Measurements from ENCODE around the gene APMAP. TPM values are rescaled to one million over a fixed set of nuclear protein-coding genes. Genes with fewer than 3 reads are reported as not detected.

Gene APMAP
- total and polyA plus RNA-seq, 2 of the 13 experiments (the other 11 are each of a cell fraction or from before 2014, with no cell fraction given), result 168 to 214 TPM

GRCh38 chr20:24987244-24987643 lies 5.3 kb downstream of the APMAP start:
- no TSS peak for BruUV-seq (replicated peaks)
- peaks cover 4 to 18% of the 10 kb centered on the region in 2 experiments; a peak in 4 of 5 replicates for H3K36me3 ChIP-seq (replicated peaks in 1 of 2; ENCODE audit: control insufficient read depth in 1 of 2, insufficient read depth in 2 of 2, low read length in 2 of 2)
- ATAC-seq (peak; percentile 33), FAIRE-seq (peak; percentile 56), DNase-seq (ENCODE audit: low spot score) (peak; percentile 83)
- no peak overlapping the region for H2AFZ ChIP-seq (ENCODE audit: low read length)
- intact Hi-C loops (cut with micrococcal nuclease; ENCODE audit: unreplicated experiment), result no loop called here
- peaks cover 77% of the 10 kb centered on the region for H3K79me2 ChIP-seq (ENCODE audit: insufficient read depth, low read length)
- H3K4me3 ChIP-seq (replicated peaks in 1 of 3; ENCODE audit: insufficient read depth in 1 of 3, low read depth in 2 of 3, low read length in 3 of 3), result no peak overlapping the region; a peak in 1 of 6 replicates
- ChIA-PET POLR2A (no interaction called here), CTCF (ENCODE audit: low intra/inter-chr PET ratio, low total read pairs) (no interaction called here)
- H3K4me1 ChIP-seq (ENCODE audit: insufficient read depth, low read length), result peaks cover 85% of the 10 kb centered on the region
- H4K20me1 ChIP-seq (ENCODE audit: insufficient read depth, low read length), result peaks cover 4% of the 10 kb centered on the region; the same call in 1 of the 2 replicates
- WGBS (ENCODE audit: low lambda C conversion rate), result 40% methylated on average over 2 of the region's 2 CpGs
- H3K27me3 ChIP-seq (ENCODE audit: control insufficient read depth in 1 of 2, insufficient read depth in 2 of 2, low read length in 2 of 2), result no peaks in the 10 kb centered on the region; a peak in 1 of 5 replicates
- H3K9ac ChIP-seq (ENCODE audit: insufficient read depth, low read depth, low read length), result no peak overlapping the region
- peak overlapping the region; percentile 26 for H3K4me2 ChIP-seq (ENCODE audit: low read depth, low read length)
- no peaks in the 10 kb centered on the region for H3K9me3 ChIP-seq (ENCODE audit: low read length)
- in situ Hi-C loops (cut with HindIII; ENCODE audit: extremely low pct_ligation_motif_present, low pct_unique_long_range_greater_than_20kb), result no loop called here
- peak overlapping the region; percentile 50 for H3K27ac ChIP-seq (ENCODE audit: extremely low read length, insufficient read depth, low read length)
- TF ChIP-seq KDM4B (CRISPR knock-in tag; IDR thresholded peaks at IDR 0.05), result no peak
- TF ChIP-seq ZBTB43 (CRISPR knock-in tag; conservative IDR thresholded peaks at IDR 0.05), result 0 out of 2 replicates have a peak, but pooled peaks have one; percentile 33
- TF ChIP-seq ZBTB38 (CRISPR knock-in tag; IDR thresholded peaks at IDR 0.05), result no peak
- TF ChIP-seq NCOA1 (CRISPR knock-in tag; IDR thresholded peaks at IDR 0.05), result no peak
- TF ChIP-seq ZNF362 (CRISPR knock-in tag; IDR thresholded peaks at IDR 0.05; ENCODE audit: borderline replicate concordance), result peak; percentile 72; the same call in 1 of the 2 replicates
- TF ChIP-seq TAF1 (CRISPR knock-in tag; IDR thresholded peaks at IDR 0.05), result no peak
- peak; percentile 46; the same call in 1 of the 2 replicates for TF ChIP-seq SMC3 (IDR thresholded peaks at IDR 0.05; ENCODE audit: low read length)
- TF ChIP-seq ISL2 (CRISPR knock-in tag; IDR thresholded peaks at IDR 0.05), result peak; percentile 71; the same call in 1 of the 2 replicates
- TF ChIP-seq FOXK1 (CRISPR knock-in tag; IDR thresholded peaks at IDR 0.05; ENCODE audit: borderline replicate concordance, low read depth), result peak; percentile 91; the same call in 1 of the 2 replicates
- TF ChIP-seq CBFB (CRISPR knock-in tag; IDR thresholded peaks at IDR 0.05), result peak; percentile 30; the same call in 1 of the 2 replicates
- no peak for TF ChIP-seq HOMEZ (CRISPR knock-in tag; IDR thresholded peaks at IDR 0.05; ENCODE audit: low read depth)
- TF ChIP-seq NCOA2 (CRISPR knock-in tag; IDR thresholded peaks at IDR 0.05), result peak; percentile 83
- no peak; the same call in 1 of the 2 replicates for TF ChIP-seq MEF2D (CRISPR knock-in tag; IDR thresholded peaks at IDR 0.05)
- TF ChIP-seq ZBTB37 (CRISPR knock-in tag; IDR thresholded peaks at IDR 0.05), result no peak
- no peak for TF ChIP-seq SMAD1 (CRISPR knock-in tag; IDR thresholded peaks at IDR 0.05; ENCODE audit: borderline replicate concordance, low read depth)
- no peak for TF ChIP-seq MXD1 (CRISPR knock-in tag; IDR thresholded peaks at IDR 0.05)
- TF ChIP-seq ZKSCAN5 (CRISPR knock-in tag; IDR thresholded peaks at IDR 0.05), result no peak
- TF ChIP-seq GTF2F1 (IDR thresholded peaks at IDR 0.05; ENCODE audit: low read length), result no peak
- TF ChIP-seq MED13 (CRISPR knock-in tag; IDR thresholded peaks at IDR 0.05), result 0 out of 2 replicates have a peak, but pooled peaks have one; percentile 21
- TF ChIP-seq MTERF4 (CRISPR knock-in tag; IDR thresholded peaks at IDR 0.05), result no peak

Data from HepG2 (cell line).